ENCODE data around the gene TUBA3E.

DNA sequence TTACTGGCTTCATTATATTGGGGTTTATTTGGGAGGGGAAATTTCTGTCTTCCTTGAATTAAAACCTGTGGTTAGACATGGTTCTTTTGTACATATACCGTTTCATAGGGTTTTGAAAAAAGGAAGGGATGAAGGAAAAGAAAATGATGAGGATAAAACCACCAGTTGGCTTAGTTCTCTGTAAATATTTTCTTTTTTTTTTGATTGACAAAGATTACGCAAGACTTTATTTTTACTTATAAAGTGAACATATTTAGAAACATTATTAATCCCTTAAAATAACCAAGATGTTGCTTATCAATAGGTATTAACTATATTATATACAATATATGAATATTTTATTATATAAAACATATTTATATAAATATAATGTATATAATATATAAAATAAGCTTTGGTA lies 45.1 kb upstream of the TUBA3E start:
- TF ChIP-seq, protein P1, sequence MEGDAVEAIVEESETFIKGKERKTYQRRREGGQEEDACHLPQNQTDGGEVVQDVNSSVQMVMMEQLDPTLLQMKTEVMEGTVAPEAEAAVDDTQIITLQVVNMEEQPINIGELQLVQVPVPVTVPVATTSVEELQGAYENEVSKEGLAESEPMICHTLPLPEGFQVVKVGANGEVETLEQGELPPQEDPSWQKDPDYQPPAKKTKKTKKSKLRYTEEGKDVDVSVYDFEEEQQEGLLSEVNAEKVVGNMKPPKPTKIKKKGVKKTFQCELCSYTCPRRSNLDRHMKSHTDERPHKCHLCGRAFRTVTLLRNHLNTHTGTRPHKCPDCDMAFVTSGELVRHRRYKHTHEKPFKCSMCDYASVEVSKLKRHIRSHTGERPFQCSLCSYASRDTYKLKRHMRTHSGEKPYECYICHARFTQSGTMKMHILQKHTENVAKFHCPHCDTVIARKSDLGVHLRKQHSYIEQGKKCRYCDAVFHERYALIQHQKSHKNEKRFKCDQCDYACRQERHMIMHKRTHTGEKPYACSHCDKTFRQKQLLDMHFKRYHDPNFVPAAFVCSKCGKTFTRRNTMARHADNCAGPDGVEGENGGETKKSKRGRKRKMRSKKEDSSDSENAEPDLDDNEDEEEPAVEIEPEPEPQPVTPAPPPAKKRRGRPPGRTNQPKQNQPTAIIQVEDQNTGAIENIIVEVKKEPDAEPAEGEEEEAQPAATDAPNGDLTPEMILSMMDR (IDR thresholded peaks at IDR 0.05) = no peak
- no peak for TF ChIP-seq POLR2A (IDR thresholded peaks at IDR 0.05)

Data from ovary (tissue), 3 donors.